IMR-90 (cell line): ENCODE data around the gene HOXC12. TPM values are rescaled to one million over a fixed set of nuclear protein-coding genes. Genes with fewer than 3 reads are reported as not detected.

ENCODE experiments used
- ATAC-seq: fragments of 200-7000 bp; cut with Tn5 transposase; 2 replicates; pipeline ENCODE4 v1.9.1; 2020; ENCODE audit warnings: low read depth, mild to moderate bottlenecking, moderate library complexity
- BruUV-seq: library from RNA; stranded (reverse); fragments of 400-500 nt; replicated peaks from 2 replicates; lab custom pipeline; 2021; lab: Mats Ljungman, UMichigan
- CTCF ChIA-PET: fragments of 300-600 bp; formaldehyde crosslinking; extraction: SDS; loops from one replicate; lab custom pipeline; 2021; ENCODE audit warnings: antibody characterized with exemption; lab: Yijun Ruan, JAX
- POLR2A ChIA-PET: fragments of 300-600 bp; sonication (Branson Sonifier 250); formaldehyde crosslinking; loops from one replicate; lab custom pipeline; 2022; ENCODE audit warnings: antibody characterized with exemption; ENCODE audit not compliant: unreplicated experiment; lab: Charles Lee
- DNase-seq: peaks from one replicate; pipeline ENCODE4 v3.0.0; 2013
- H2AFZ ChIP-seq: replicated peaks from 2 replicates; pipeline ENCODE3; 2013; ENCODE audit warnings: low read length, mild to moderate bottlenecking; ENCODE audit not compliant: poor library complexity
- H2AK5ac ChIP-seq: 2 replicates; pipeline ENCODE4 v1.6.1; 2013; ENCODE audit warnings: low read depth, low read length, inconsistent platforms
- H2AK9ac ChIP-seq: replicated peaks from 2 replicates; pipeline ENCODE3; 2013; ENCODE audit warnings: mild to moderate bottlenecking, low read depth, low read length, moderate library complexity; ENCODE audit not compliant: poor library complexity
- H2BK120ac ChIP-seq: 2 replicates; pipeline ENCODE4 v1.6.1; 2013; ENCODE audit warnings: low read depth, low read length, inconsistent platforms
- H2BK15ac ChIP-seq: 3 replicates; pipeline ENCODE4 v1.6.1; 2013; ENCODE audit warnings: low read depth, low read length, inconsistent platforms
- H2BK20ac ChIP-seq: 2 replicates; pipeline ENCODE4 v1.6.1; 2013; ENCODE audit warnings: low read depth, mild to moderate bottlenecking, inconsistent platforms, low read length, moderate library complexity
- H2BK5ac ChIP-seq: 2 replicates; pipeline ENCODE4 v1.6.1; 2013; ENCODE audit warnings: mild to moderate bottlenecking, low read depth, low read length, inconsistent platforms; ENCODE audit not compliant: poor library complexity, severe bottlenecking
- H3K14ac ChIP-seq: replicated peaks from 2 replicates; pipeline ENCODE4 v1.6.1; 2013; ENCODE audit warnings: low read depth, low read length, inconsistent platforms
- H3K18ac ChIP-seq: 2 replicates; pipeline ENCODE4 v1.6.1; 2013; ENCODE audit warnings: low read depth, low read length, control low read depth
- H3K23ac ChIP-seq: 2 replicates; pipeline ENCODE4 v1.6.1; 2013; ENCODE audit warnings: low read depth, low read length, inconsistent platforms
- H3K27ac ChIP-seq: 2 replicates; pipeline ENCODE4 v1.5.1; 2013; ENCODE audit warnings: mild to moderate bottlenecking, control low read depth, low read length; ENCODE audit not compliant: insufficient read depth
- H3K27me3 ChIP-seq: 2 replicates; pipeline ENCODE4 v1.6.1; 2013; ENCODE audit warnings: low read length; ENCODE audit not compliant: control insufficient read depth, insufficient read depth
- H3K36me3 ChIP-seq: 2 replicates; pipeline ENCODE4 v1.6.1; 2013; ENCODE audit warnings: low read length, mixed read lengths; ENCODE audit not compliant: control insufficient read depth, insufficient read depth
- H3K4ac ChIP-seq: 2 replicates; pipeline ENCODE4 v1.6.1; 2013; ENCODE audit warnings: low read depth, low read length, inconsistent platforms
- H3K4me1 ChIP-seq: 2 replicates; pipeline ENCODE4 v1.6.1; 2013; ENCODE audit warnings: low read length, mixed read lengths; ENCODE audit not compliant: control insufficient read depth, insufficient read depth
- H3K4me2 ChIP-seq: 2 replicates; pipeline ENCODE4 v1.6.1; 2013; ENCODE audit warnings: low read depth, mild to moderate bottlenecking, control low read depth, low read length, moderate library complexity
- H3K4me3 ChIP-seq: 2 replicates; pipeline ENCODE4 v1.5.1; 2013; ENCODE audit warnings: low read depth, mild to moderate bottlenecking, control low read depth, low read length, moderate library complexity; ENCODE audit not compliant: insufficient read depth
- H3K56ac ChIP-seq: 2 replicates; pipeline ENCODE4 v1.6.1; 2013; ENCODE audit warnings: low read length, inconsistent platforms; ENCODE audit not compliant: insufficient read depth; ENCODE audit errors: extremely low read depth
- H3K79me1 ChIP-seq, 2 experiments: 2 replicates each; pipeline ENCODE4 v1.6.1; 2013; ENCODE audit warnings: low read length in 2 of 2, inconsistent platforms in 1 of 2, low read depth in 1 of 2
- H3K9ac ChIP-seq: 2 replicates; pipeline ENCODE4 v1.6.1; 2013; ENCODE audit warnings: low read depth, low read length, control low read depth
- H3K9me1 ChIP-seq: 2 replicates; pipeline ENCODE4 v1.6.1; 2013; ENCODE audit warnings: low read length, inconsistent platforms; ENCODE audit not compliant: insufficient read depth
- H3K9me3 ChIP-seq: 2 replicates; pipeline ENCODE4 v1.6.1; 2013; ENCODE audit warnings: low read length; ENCODE audit not compliant: control insufficient read depth, insufficient read depth
- H4K20me1 ChIP-seq: 2 replicates; pipeline ENCODE4 v1.6.1; 2013; ENCODE audit warnings: low read length, inconsistent platforms; ENCODE audit not compliant: insufficient read depth
- H4K5ac ChIP-seq: 2 replicates; pipeline ENCODE4 v1.6.1; 2013; ENCODE audit warnings: mild to moderate bottlenecking, low read depth, low read length, control low read depth
- H4K8ac ChIP-seq, 2 experiments: 2 replicates each; pipeline ENCODE4 v1.6.1; 2013; ENCODE audit warnings: low read depth in 2 of 2, low read length in 2 of 2, control low read depth in 1 of 2, inconsistent platforms in 1 of 2
- H4K91ac ChIP-seq: 2 replicates; pipeline ENCODE4 v1.6.1; 2013; ENCODE audit warnings: low read depth, low read length, inconsistent platforms; ENCODE audit not compliant: insufficient read depth
- BHLHE40 ChIP-seq: fragments of 150-350 bp; IDR thresholded peaks from 2 replicates; pipeline ENCODE4 v1.6.1; 2016; ENCODE audit warnings: mild to moderate bottlenecking, low read depth, low read length
- CEBPB ChIP-seq: IDR thresholded peaks from 2 replicates; pipeline ENCODE4 v1.6.1; 2012; ENCODE audit warnings: low read depth, low read length, improper control_type of control experiment
- CHD1 ChIP-seq: IDR thresholded peaks from 2 replicates; pipeline ENCODE4 v1.6.1; 2012; ENCODE audit warnings: low read depth, low read length, improper control_type of control experiment
- CTCF ChIP-seq: conservative IDR thresholded peaks from 2 replicates; pipeline ENCODE4 v1.5.1; 2012; ENCODE audit warnings: mild to moderate bottlenecking, low read depth, low read length, improper control_type of control experiment
- ELK1 ChIP-seq: fragments of 150-350 bp; IDR thresholded peaks from 2 replicates; pipeline ENCODE4 v1.6.1; 2016; ENCODE audit warnings: low read depth, mild to moderate bottlenecking, low read length, moderate library complexity, borderline replicate concordance
- FOS ChIP-seq: fragments of 150-350 bp; IDR thresholded peaks from 2 replicates; pipeline ENCODE4 v1.6.1; 2016; ENCODE audit warnings: low read depth, low read length
- MAFK ChIP-seq: IDR thresholded peaks from 2 replicates; pipeline ENCODE4 v1.6.1; 2012; ENCODE audit warnings: low read depth, low read length, improper control_type of control experiment
- MAZ ChIP-seq: IDR thresholded peaks from 2 replicates; pipeline ENCODE4 v1.6.1; 2012; ENCODE audit warnings: low read depth, mild to moderate bottlenecking, low read length, improper control_type of control experiment, moderate library complexity, borderline replicate concordance
- MXI1 ChIP-seq: IDR thresholded peaks from 2 replicates; pipeline ENCODE4 v1.6.1; 2012; ENCODE audit warnings: low read depth, mild to moderate bottlenecking, low read length, moderate library complexity, borderline replicate concordance
- NFE2L2 ChIP-seq: fragments of 150-350 bp; IDR thresholded peaks from 2 replicates; pipeline ENCODE4 v1.6.1; 2016; ENCODE audit warnings: low read depth, mild to moderate bottlenecking, low read length
- POLR2A ChIP-seq: IDR thresholded peaks from 2 replicates; pipeline ENCODE4 v1.6.1; 2012; ENCODE audit warnings: mild to moderate bottlenecking, low read depth, low read length
- RAD21 ChIP-seq: IDR thresholded peaks from 2 replicates; pipeline ENCODE4 v1.6.1; 2012; ENCODE audit warnings: low read length, improper control_type of control experiment
- RCOR1 ChIP-seq: IDR thresholded peaks from 2 replicates; pipeline ENCODE4 v1.6.1; 2012; ENCODE audit warnings: mild to moderate bottlenecking, low read length, improper control_type of control experiment; ENCODE audit not compliant: insufficient replicate concordance
- RFX5 ChIP-seq: IDR thresholded peaks from 2 replicates; pipeline ENCODE4 v1.8.0; 2012; ENCODE audit warnings: low read depth, mild to moderate bottlenecking, low read length, moderate library complexity
- SMC3 ChIP-seq: fragments of 150-350 bp; IDR thresholded peaks from 2 replicates; pipeline ENCODE4 v1.6.1; 2016; ENCODE audit warnings: low read depth, mild to moderate bottlenecking, antibody characterized with exemption, low read length, moderate library complexity
- USF2 ChIP-seq: fragments of 150-350 bp; IDR thresholded peaks from 2 replicates; pipeline ENCODE4 v1.6.1; 2017; ENCODE audit warnings: mild to moderate bottlenecking, antibody characterized with exemption, low read length, low read depth
- WGBS, 2 experiments: methylation state at CpG; one replicate each; pipeline versions ENCODE4 v1.1.5 to v1.1.7; 2013; ENCODE audit warnings: missing lambda C conversion rate in 2 of 2; ENCODE audit not compliant: insufficient read length in 1 of 2; ENCODE audit errors: extremely low coverage in 2 of 2; 5-methylcytosine and 5-hydroxymethylcytosine counted together
- dilution Hi-C: fragments of 300-500 bp; cut with HindIII; formaldehyde crosslinking; loops from one replicate; pipeline ENCODE4 v1.14.3; 2018; ENCODE audit warnings: low sequenced_read_pairs; ENCODE audit not compliant: unreplicated experiment
- in situ Hi-C: fragments of 300-500 bp; cut with MboI; formaldehyde crosslinking; loops from 3 replicates; pipeline ENCODE4 v1.14.3; 2019; ENCODE audit warnings: low sequenced_read_pairs, inconsistent platforms, mixed read lengths
- intact Hi-C: fragments of 100-400 bp; cut with micrococcal nuclease; formaldehyde crosslinking; loops from 2 replicates; pipeline ENCODE4 v1.10.0; 2022
- polyA plus RNA-seq, 3 experiments: library from polyadenylated mRNA; depleted of rRNA; stranded (reverse); fragments of >200 nt; gene quantifications; 2 replicates each; pipeline ENCODE4 v1.2.3, GENCODE V29; 2012; ENCODE audit warnings: low replicate concordance in 1 of 3
- total RNA-seq: library from RNA; depleted of rRNA; stranded (reverse); fragments of >200 nt; gene quantifications from 2 replicates; pipeline ENCODE4 v1.2.3, GENCODE V29; 2012

HOXC12 gene
- total and polyA plus RNA-seq, 2 of the 4 experiments (the other 2 are of a cell fraction): not detected

GRCh38 chr12:53983950-53984572 lies 29.4 kb downstream of the HOXC12 start:
- Histone ChIP-seq H3K36me3 (no peaks in the 10 kb centered on the region), H3K23ac (no peak overlapping the region), H4K8ac (no peak overlapping the region), H3K9me3 (peaks cover 6% of the 10 kb centered on the region), H3K9me1 (no peaks in the 10 kb centered on the region), H3K27me3 (peaks cover 95% of the 10 kb centered on the region), H4K20me1 (no peaks in the 10 kb centered on the region), H3K4me2 (no peak overlapping the region), H3K27ac (no peak overlapping the region), H3K4ac (no peak overlapping the region), H2BK120ac (no peak overlapping the region), H3K9ac (no peak overlapping the region), H3K4me3 (no peak overlapping the region), H3K14ac (no peak overlapping the region), H2AK9ac (no peak overlapping the region), H3K18ac (no peak overlapping the region), H2BK15ac (no peak overlapping the region), H2BK5ac (no peak overlapping the region), H3K79me1 (no peaks in the 10 kb centered on the region), H2BK20ac (no peak overlapping the region), H2AFZ (no peak overlapping the region), H4K91ac (no peak overlapping the region), H3K4me1 (no peaks in the 10 kb centered on the region), H4K5ac (no peak overlapping the region), H3K56ac (no peak overlapping the region), H2AK5ac (no peak overlapping the region)
- BruUV-seq: no TSS peak
- in situ Hi-C loops: no loop called here
- TF ChIP-seq NFE2L2 (no peak), RFX5 (no peak), ELK1 (no peak), CHD1 (no peak), CTCF (no peak), RAD21 (no peak), POLR2A (no peak), USF2 (no peak), MXI1 (no peak), FOS (no peak), MAFK (no peak), SMC3 (no peak), BHLHE40 (no peak), RCOR1 (no peak), MAZ (no peak), CEBPB (no peak)
- DNase-seq: no peak
- CTCF ChIA-PET: interaction anchor here (1.0 kb wide), 1 partner anchor 207 kb away, joined by 3 read pairs; no protein-coding TSS in a partner anchor
- intact Hi-C loops: no loop called here
- 12% methylated on average over 19 of the region's 30 CpGs; no CpG with 5 or more reads in 1 of the 2 experiments for WGBS, 2 experiments
- no peak for ATAC-seq
- dilution Hi-C loops: no loop called here
- POLR2A ChIA-PET: no interaction called here
